Fibroblast of upper back skin (primary cell): ENCODE results near the gene ZNF12.
"Not testable (repeated sequence)": the region's sequence is repeated elsewhere in the genome, so short reads cannot be mapped to it uniquely, and the experiment has no call there.

ENCODE experiments used
- DNase-seq: peaks from one replicate; pipeline ENCODE4 v3.0.0-alpha.2; 2013

Gene ZNF12

GRCh38 chr7:6706666-6707407 is at the start of gene ZNF12:
TSS of gene ZNF12 (minus strand) at chr7:6706947. CDS start at chr7:6705173, 1,774 bp downstream.
- peak; percentile 94 for DNase-seq

GRCh38 chr7:6753964-6754363 is 47.2 kb upstream of the ZNF12 start, which contains the start of gene RSPH10B2:
TSS of gene RSPH10B2 (plus strand) at chr7:6754103. CDS start at chr7:6757678, 3,575 bp downstream.
- DNase-seq: not testable (repeated sequence)

- not testable (repeated sequence) for DNase-seq
Measured at GRCh38 chr7:6750173-6750572, 43.4 kb upstream of the ZNF12 start.

DNA sequence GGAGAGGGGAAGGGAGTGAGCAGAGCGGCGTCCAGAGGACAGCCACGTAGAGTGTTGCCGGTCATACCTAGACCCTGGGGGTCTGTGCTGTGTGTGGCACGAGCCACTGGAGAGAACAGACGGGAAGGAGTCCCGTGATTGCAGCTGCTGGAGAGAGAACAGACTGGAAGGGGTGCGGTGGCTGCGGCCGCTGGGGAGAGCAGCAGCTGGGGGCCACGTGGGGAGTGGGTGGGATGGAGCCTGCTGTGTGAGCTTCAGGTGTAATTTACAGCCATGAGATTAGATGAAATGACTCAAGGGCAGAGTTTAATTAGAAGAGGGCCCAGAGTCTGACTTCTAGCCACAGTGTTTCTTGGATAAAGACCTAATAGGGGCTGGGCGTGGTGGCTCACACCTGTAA is 42.6 kb upstream of the ZNF12 start:
- DNase-seq: not testable (repeated sequence)

GRCh38 chr7:6744410-6745100 is 37.8 kb upstream of the ZNF12 start:
- not testable (repeated sequence) for DNase-seq

DNA sequence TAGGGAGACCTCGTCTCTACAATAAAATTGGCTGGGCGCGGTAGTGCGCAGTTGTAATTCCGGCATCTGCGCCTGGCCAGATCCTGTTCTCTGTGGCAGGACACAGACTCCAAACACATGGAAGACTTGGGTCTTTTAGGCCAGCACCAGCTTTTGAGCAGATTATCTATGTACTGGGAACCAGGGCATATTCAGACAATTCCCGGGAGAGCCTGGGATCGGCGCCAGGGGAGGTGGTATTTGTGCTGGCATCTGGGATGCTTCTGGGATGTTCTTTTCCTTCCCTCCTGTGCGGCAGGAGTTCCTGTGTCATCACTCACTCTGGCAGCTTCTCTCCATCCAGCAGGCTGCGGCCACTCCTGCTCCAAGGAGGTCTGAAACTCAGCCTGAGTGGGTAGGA is 31.7 kb upstream of the ZNF12 start:
- not testable (repeated sequence) for DNase-seq

DNA sequence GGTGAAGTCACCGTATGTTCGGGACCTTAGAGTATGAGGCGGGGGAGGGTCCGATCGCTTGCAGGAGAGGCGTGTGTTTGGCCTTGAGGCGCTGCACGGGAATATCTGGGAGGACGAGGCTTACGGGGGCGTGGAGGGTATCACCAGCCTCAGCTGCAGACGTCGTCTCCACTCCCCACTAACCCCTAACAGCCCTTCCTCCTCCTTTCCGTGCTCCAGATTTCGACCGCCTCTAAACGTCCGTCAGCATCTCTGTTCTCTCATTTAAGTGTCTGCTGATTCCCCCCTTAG is 23.5 kb upstream of the ZNF12 start:
- DNase-seq: peak; percentile 9

- DNase-seq: peak; percentile 92
Measured at GRCh38 chr7:6729492-6730342, 23.0 kb upstream of the ZNF12 start.

DNA sequence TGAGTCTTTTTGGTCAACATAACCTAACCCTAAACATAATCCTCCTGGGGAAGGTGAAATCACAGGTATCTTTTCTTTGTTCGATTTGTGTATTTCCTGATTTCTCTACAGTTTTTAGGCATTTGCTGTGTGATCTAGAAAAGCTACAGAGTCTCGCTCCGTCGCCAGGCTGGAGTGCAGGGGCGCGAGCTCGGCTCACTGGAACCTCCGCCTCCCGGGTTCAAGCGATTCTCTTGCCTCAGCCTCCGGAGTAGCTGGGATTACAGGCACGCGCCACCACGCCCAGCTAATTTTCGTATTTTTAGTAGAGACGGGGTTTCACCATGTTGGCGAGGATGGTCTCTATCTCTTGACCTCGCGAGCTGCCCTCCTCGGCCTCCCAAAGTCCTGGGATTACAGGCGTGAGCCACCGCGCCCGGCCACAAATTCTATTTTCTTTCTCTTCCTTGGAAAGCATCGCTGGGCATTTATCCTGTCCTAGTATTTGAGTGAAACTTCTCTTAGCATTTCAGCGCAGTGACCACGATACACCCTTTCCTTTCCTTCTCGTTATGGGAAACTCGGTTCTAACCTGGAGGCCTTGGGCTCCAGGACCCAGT is 22.2 kb upstream of the ZNF12 start:
- not testable (repeated sequence) for DNase-seq

GRCh38 chr7:6727663-6728062 is 20.9 kb upstream of the ZNF12 start:
- no peak for DNase-seq

DNA sequence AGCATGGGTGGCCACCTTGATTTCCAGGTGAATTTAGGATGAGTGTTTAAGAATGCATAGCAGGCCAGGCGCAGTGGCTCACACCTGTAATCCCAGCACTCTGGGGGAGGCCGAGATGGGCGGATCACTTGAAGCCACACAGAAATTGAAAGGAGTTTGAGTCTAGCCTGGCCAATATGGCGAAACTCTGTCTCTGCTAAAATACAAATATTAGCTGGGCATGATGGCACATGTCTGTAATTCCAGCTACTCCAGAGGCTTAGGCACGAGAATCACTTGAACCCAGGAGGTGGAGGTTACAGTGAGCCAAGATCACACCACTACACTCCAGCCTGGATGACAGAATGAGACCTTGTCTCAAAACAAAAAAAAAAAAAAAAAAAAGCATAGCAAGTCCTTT is 19.6 kb upstream of the ZNF12 start:
- DNase-seq: not testable (repeated sequence)

GRCh38 chr7:6725003-6725402 is 18.3 kb upstream of the ZNF12 start:
- DNase-seq: no peak

GRCh38 chr7:6724351-6724750 is 17.6 kb upstream of the ZNF12 start:
- DNase-seq: not testable (repeated sequence)

- no peak for DNase-seq
Measured at GRCh38 chr7:6718124-6718523, 11.4 kb upstream of the ZNF12 start.

DNA sequence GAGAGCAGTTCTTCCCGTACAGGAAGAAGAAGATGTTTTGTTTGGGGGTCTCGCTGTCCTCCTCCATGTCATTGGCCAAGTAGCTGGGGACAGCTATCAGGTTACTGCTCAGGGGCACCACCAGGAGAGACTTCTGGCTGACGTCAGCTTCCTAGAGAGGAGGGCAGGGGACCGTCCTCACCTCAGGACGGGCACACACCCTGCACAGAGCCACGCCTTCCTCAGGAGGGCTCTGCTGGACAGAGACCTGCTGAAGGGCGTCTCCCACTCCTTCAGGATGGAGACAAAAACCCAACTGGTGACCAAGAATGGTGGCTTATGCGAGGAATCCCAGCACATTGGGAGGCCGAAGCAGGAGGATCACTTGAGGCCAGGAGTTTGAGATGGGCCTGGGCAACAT is 9.2 kb upstream of the ZNF12 start:
- not testable (repeated sequence) for DNase-seq

DNA sequence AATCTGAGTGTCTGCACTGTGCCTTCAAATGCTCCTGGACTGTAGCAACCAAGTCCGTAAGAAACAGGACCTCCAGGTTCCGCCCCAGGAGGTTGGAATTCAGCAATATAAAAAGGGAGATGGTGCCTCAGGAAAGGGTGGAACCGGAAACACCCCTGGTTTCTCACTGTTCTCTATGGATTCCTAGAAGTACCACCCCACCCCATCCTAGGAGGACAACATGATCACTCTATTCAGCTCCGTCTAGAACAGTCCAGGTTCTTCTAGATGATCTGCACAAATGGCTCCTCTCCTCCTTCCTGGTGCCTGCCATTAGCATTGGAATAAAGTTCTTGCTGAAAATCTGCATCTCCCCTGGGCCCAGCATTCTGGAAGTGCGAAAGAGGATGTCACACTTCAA is 7.6 kb upstream of the ZNF12 start:
- no peak for DNase-seq

- no peak for DNase-seq
Measured at GRCh38 chr7:6709808-6710207, 3.1 kb upstream of the ZNF12 start.

- no peak for DNase-seq
Measured at GRCh38 chr7:6708304-6708703, 1.6 kb upstream of the ZNF12 start.

DNA sequence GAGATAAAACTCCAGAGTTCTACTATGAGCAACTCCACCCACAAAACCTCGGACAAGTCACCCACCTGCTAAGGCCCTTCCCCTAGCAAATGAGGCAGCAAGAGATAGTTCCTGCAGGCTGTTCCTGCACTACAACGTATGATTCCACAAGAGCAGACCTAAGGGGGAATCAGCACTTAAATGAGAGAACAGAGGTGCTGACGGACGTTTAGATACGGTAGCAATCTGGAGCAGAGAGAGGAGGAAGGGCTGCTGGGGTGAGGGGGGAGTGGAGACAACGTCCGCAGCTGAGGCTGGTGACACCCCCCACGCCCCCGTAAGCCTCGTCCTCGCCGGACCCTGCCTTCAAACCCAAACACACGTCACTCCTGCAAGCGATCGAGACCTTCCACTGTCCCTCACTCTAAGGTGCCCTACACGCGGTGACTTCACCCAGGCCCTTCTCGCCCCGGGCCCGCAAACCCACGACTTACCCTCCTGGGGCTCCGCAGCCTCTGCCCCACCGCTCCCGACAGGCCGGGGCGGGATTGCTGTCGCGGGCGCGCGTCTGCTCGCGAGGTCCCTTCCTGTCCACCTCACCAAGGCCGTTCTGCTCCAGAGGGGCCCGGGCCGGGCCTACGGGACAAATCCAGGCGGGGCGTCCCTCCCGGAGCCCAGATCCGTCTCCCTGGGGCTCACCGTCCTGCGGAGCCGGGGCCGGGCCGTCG is 635 bp downstream of the ZNF12 start:
- no peak for DNase-seq

DNA sequence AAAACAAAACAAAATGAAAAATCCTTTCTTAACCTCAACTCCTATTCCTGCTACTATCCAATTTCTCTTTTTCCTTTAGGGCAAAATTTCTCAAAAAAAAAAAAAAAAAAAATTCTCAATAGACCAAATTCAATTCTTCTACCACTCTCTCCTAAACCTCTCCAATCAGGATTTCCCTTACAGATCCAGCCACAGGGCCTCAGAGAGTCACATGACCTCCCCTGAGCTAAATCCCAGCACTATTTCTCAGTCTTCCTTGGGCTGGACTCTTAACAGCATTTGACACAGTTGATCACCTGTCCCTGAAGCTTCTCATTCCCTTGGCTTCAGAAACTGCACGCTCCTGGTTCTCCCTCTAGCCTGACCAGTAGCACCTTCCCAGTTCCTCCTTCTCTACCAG is 4.9 kb downstream of the ZNF12 start:
- no peak for DNase-seq

DNA sequence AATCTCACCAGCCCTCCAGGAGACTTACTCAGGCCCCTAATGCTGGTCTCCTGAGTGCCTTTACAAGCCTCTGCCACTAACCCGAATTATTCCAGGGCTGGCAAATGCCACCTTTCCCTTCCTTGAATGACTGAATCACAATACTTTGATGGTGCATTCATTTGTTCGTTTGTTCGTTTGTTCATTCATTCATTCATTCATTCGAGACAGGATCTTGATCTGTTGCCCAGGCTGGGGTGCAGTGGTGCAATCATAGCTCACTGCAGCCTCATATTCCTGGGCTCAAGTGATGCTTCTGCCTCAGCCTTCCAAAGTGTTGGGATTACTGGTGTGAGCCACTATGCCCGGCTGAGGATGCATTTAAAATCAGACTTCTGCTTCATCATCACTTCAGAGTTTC is 6.0 kb downstream of the ZNF12 start:
- DNase-seq: no peak

GRCh38 chr7:6691609-6692106 is 15.1 kb downstream of the ZNF12 start:
- DNase-seq: peak; percentile 9
